ENCODE data around the gene MEAK7. TPM values are rescaled to one million over a fixed set of nuclear protein-coding genes. Genes with fewer than 3 reads are reported as not detected.
A peak's percentile ranks its signal among the peaks of the same experiment; 100 is the strongest.

Gene MEAK7
- total RNA-seq, 1 donor from 2014 or later = 13.0 TPM

DNA sequence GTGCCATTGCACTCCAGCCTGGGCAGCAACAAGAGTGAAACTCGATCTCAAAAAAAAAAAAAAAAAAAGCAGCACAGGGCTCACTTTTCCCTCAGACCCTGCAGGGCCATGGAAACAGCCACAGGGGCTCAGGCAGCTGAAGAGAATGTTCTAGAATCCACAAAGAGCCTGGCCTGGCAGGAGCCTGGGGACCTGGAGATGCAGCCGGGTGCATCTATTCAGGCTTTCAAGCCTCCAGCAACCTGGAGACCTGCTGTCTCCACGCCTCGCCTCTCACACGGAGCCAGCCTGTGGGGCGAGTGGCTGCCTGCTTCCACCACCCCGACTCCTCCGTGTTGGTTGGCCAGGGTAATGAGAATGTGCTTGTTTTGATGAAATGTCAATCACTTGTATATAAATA lies 44.0 kb upstream of the MEAK7 start:
- peak overlapping the region; percentile 66 for H3K27ac ChIP-seq
- intact Hi-C loops (cut with DNase I) = no loop called here
- no peaks in the 10 kb centered on the region for H3K4me1 ChIP-seq
- no peak overlapping the region for H3K4me3 ChIP-seq
- ATAC-seq (no peak), DNase-seq (peak; percentile 13)
- no peaks in the 10 kb centered on the region for H3K36me3 ChIP-seq
- H3K27me3 ChIP-seq (ENCODE audit: low read depth) = no peaks in the 10 kb centered on the region
- TF ChIP-seq, protein P1, sequence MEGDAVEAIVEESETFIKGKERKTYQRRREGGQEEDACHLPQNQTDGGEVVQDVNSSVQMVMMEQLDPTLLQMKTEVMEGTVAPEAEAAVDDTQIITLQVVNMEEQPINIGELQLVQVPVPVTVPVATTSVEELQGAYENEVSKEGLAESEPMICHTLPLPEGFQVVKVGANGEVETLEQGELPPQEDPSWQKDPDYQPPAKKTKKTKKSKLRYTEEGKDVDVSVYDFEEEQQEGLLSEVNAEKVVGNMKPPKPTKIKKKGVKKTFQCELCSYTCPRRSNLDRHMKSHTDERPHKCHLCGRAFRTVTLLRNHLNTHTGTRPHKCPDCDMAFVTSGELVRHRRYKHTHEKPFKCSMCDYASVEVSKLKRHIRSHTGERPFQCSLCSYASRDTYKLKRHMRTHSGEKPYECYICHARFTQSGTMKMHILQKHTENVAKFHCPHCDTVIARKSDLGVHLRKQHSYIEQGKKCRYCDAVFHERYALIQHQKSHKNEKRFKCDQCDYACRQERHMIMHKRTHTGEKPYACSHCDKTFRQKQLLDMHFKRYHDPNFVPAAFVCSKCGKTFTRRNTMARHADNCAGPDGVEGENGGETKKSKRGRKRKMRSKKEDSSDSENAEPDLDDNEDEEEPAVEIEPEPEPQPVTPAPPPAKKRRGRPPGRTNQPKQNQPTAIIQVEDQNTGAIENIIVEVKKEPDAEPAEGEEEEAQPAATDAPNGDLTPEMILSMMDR (IDR thresholded peaks at IDR 0.05) = no peak
- no peaks in the 10 kb centered on the region for H3K9me3 ChIP-seq

DNA sequence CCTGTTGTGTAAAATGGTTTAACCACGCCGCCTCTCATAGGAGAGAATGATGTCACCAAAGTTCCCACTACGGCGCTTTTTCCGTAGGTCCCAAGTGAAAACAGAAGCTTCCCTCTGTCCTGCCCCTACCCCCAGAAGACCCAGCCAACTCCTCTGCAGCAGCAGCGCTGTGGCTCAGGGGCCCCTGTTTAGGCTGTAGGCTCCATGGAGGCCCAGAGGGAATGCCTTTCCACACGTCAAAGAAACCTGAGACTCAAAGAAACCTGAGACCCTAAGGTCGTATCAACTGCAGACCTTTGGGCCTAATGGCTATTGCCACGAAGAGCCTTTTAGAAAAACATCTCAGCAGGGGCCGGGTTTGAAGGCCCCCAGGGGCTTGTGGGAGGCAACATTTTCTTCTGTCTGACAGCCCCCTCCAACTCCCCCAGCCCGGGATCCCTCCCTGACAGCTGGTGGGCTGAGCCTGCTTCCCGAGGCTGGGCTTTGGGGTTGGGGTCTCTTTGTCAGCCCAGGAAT lies 43.1 kb upstream of the MEAK7 start:
- H3K27ac ChIP-seq = no peak overlapping the region
- ATAC-seq (no peak), DNase-seq (peak; percentile 13)
- TF ChIP-seq, protein P1 (IDR thresholded peaks at IDR 0.05) = no peak
- H3K4me3 ChIP-seq = no peak overlapping the region
- H3K36me3 ChIP-seq = no peaks in the 10 kb centered on the region
- no peaks in the 10 kb centered on the region for H3K27me3 ChIP-seq (ENCODE audit: low read depth)
- no peaks in the 10 kb centered on the region for H3K9me3 ChIP-seq
- intact Hi-C loops (cut with DNase I) = no loop called here
- no peaks in the 10 kb centered on the region for H3K4me1 ChIP-seq

DNA sequence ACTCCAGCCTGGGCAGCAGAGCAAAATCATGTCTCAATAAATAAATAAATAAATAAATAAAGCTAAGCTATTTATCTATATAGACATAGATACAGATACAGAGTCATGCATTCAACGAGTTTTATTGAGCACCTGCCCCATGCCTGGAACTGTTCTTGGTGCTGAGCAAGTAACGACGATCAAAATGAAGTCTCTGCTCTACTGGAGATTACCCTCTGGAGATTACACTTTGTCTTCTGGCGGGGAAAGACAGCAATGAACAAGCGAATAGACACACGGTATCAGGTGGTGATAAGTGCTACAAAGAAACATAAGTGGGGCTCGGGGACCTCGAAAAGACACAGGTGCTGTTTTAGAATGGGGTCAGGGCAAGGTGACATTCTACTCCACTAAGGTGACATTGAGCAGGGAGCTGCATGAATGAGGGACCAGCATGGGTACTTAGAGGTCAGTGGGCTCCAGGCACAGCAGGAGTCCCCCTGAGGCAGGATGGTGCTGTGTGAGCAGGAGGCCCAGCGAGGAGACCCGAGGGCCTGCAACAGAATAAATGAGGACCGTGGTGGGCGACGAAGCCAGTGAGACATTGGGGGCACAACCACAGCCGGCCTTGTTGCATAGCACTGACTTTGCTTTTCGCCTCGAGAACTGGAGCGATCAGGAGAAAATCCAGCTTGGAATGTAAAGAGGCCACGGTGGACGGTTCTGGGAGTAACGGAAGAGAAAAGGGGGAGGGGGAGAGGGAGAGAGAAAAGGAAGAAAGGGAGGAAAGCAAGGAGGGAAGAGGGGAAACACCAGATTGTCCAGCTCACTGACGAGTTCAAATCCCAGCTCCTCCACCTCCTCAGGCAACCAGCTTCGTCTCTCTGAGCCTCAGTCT lies 42.4 kb upstream of the MEAK7 start:
- H3K9me3 ChIP-seq = no peaks in the 10 kb centered on the region
- H3K27ac ChIP-seq = no peak overlapping the region
- no peak overlapping the region for H3K4me3 ChIP-seq
- TF ChIP-seq, protein P1 (IDR thresholded peaks at IDR 0.05) = no peak
- H3K27me3 ChIP-seq (ENCODE audit: low read depth) = no peaks in the 10 kb centered on the region
- no peaks in the 10 kb centered on the region for H3K36me3 ChIP-seq
- DNase-seq (peak; percentile 13), ATAC-seq (no peak)
- H3K4me1 ChIP-seq = no peaks in the 10 kb centered on the region
- intact Hi-C loops (cut with DNase I) = no loop called here

DNA sequence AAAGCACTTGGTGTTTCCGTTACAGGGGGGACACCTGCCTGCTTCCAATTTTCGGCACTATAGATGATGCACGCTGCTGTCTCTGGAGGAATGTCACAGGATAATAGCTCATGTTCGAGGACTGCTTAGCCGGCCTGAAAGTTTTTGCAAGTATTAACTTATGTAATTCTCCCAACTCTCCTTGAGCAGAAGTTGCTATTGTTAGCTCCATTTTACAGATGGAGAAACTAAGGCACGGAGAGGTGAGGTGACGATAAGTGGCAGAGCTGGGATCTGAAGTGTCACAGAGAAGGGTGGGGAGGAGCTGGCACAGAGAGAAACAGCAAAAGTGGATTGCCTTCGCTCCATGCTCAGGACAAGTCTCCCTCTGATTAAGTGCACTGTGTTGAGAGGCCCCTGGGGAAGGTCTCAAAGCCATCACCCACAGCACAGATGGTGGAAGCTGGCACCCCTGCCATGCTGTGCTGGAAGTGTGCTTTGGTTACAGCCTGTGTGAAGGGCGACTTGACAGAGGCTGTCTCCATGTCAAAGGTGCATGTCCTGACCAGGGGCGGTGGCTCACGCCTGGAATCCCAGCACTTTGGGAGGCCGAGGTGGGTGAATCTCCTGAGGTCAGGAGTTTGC lies 40.8 kb upstream of the MEAK7 start:
- DNase-seq (no peak), ATAC-seq (no peak)
- Histone ChIP-seq H3K4me3 (no peak overlapping the region), H3K27me3 (ENCODE audit: low read depth) (no peaks in the 10 kb centered on the region), H3K27ac (no peak overlapping the region), H3K9me3 (no peaks in the 10 kb centered on the region), H3K4me1 (no peaks in the 10 kb centered on the region), H3K36me3 (no peaks in the 10 kb centered on the region)
- TF ChIP-seq, protein P1 (IDR thresholded peaks at IDR 0.05) = no peak
- intact Hi-C loops (cut with DNase I) = no loop called here

DNA sequence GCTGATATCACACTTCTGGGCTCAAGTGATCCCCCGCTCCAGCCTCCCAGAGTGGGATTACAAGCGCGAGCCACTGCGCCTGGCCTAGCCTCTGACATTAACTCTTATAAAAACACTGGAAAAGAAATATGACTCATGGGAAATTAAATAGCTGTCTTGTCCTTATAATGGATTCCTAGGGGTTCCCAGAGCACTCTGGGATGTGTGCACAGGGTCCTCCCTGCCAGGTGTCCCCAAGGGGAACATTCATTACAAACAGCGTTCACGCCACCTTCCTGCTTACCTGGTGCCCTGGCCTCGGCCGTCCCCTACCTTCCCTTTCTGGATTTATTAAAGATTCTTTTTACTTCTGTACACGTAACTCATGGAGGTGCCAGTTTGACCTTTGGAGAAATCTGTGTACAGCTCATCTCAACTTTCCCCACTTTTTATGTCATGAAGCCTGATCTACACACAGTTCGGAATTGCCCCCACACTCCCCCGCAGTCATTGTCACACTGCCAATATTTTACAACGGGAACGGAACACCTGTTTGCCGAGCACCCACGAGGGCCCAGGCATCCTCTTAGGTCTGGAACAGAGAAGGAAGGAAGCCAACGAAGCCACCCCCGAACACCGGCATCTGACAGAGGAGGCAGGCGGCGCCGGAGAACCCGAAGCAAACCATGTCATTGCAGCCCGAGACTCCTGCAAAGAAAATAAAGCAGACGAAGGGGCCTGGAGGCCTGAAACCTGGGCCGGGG lies 39.7 kb upstream of the MEAK7 start:
- no peak for ATAC-seq
- H3K4me1 ChIP-seq = no peaks in the 10 kb centered on the region
- H3K27ac ChIP-seq = no peak overlapping the region
- no peak for DNase-seq
- H3K27me3 ChIP-seq (ENCODE audit: low read depth) = no peaks in the 10 kb centered on the region
- no peaks in the 10 kb centered on the region for H3K9me3 ChIP-seq
- intact Hi-C loops (cut with DNase I) = no loop called here
- H3K36me3 ChIP-seq = no peaks in the 10 kb centered on the region
- TF ChIP-seq, protein P1 (IDR thresholded peaks at IDR 0.05) = no peak
- H3K4me3 ChIP-seq = no peak overlapping the region
